ENCODE data around the gene SPNS3. TPM values are rescaled to one million over a fixed set of nuclear protein-coding genes. Genes with fewer than 3 reads are reported as not detected.

The SPNS3 gene
- total RNA-seq, 3 donors from 2014 or later = 0.38 to 0.72 TPM; not detected in 1

- Histone ChIP-seq H3K4me3 (no peak overlapping the region), H3K9me3 (no peaks in the 10 kb centered on the region), H3K4me1 (ENCODE audit: low read depth) (peaks cover under 1% of the 10 kb centered on the region), H3K36me3 (ENCODE audit: low read depth) (no peaks in the 10 kb centered on the region)
- no peak for TF ChIP-seq CTCF (IDR thresholded peaks at IDR 0.05)
- intact Hi-C loops (cut with DNase I, micrococcal nuclease) = no loop called here
- DNase-seq (no peak), ATAC-seq (no peak)
Measured at GRCh38 chr17:4505187-4505586, 71.4 kb downstream of the SPNS3 start.

- Histone ChIP-seq H3K4me3 (no peak overlapping the region), H3K9me3 (no peaks in the 10 kb centered on the region), H3K36me3 (ENCODE audit: low read depth) (no peaks in the 10 kb centered on the region), H3K4me1 (ENCODE audit: low read depth) (no peaks in the 10 kb centered on the region)
- DNase-seq = no peak
- no peak for TF ChIP-seq CTCF (IDR thresholded peaks at IDR 0.05)
- ATAC-seq = no peak
- intact Hi-C loops (cut with DNase I, micrococcal nuclease) = no loop called here
Measured at GRCh38 chr17:4506175-4506813, 72.6 kb downstream of the SPNS3 start.

- DNase-seq (no peak), ATAC-seq (no peak)
- no peak for TF ChIP-seq CTCF (IDR thresholded peaks at IDR 0.05)
- H3K36me3 ChIP-seq (ENCODE audit: low read depth) = no peaks in the 10 kb centered on the region
- H3K4me3 ChIP-seq = no peak overlapping the region
- intact Hi-C loops (cut with DNase I, micrococcal nuclease) = no loop called here
- H3K9me3 ChIP-seq = no peaks in the 10 kb centered on the region
- H3K4me1 ChIP-seq (ENCODE audit: low read depth) = no peaks in the 10 kb centered on the region
Measured at GRCh38 chr17:4506892-4507291, 73.2 kb downstream of the SPNS3 start.

GRCh38 chr17:4507361-4508111, 73.8 kb downstream of the SPNS3 start:
- TF ChIP-seq CTCF (IDR thresholded peaks at IDR 0.05) = no peak
- DNase-seq (no peak), ATAC-seq (no peak)
- no peaks in the 10 kb centered on the region for H3K4me1 ChIP-seq (ENCODE audit: low read depth)
- intact Hi-C loops (cut with DNase I, micrococcal nuclease) = no loop called here
- no peaks in the 10 kb centered on the region for H3K36me3 ChIP-seq (ENCODE audit: low read depth)
- no peak overlapping the region for H3K4me3 ChIP-seq
- H3K9me3 ChIP-seq = no peaks in the 10 kb centered on the region

GRCh38 chr17:4508207-4508606, 74.5 kb downstream of the SPNS3 start:
- intact Hi-C loops (cut with DNase I, micrococcal nuclease) = no loop called here
- Histone ChIP-seq H3K4me3 (no peak overlapping the region), H3K4me1 (ENCODE audit: low read depth) (no peaks in the 10 kb centered on the region), H3K9me3 (no peaks in the 10 kb centered on the region), H3K36me3 (ENCODE audit: low read depth) (no peaks in the 10 kb centered on the region)
- TF ChIP-seq CTCF (IDR thresholded peaks at IDR 0.05) = no peak
- no peak for ATAC-seq
- no peak for DNase-seq

Data from mucosa of descending colon (tissue), 3 donors.